Panc1 (cell line): ENCODE measurements around the gene GRK2. TPM values are rescaled to one million over a fixed set of nuclear protein-coding genes. Genes with fewer than 3 reads are reported as not detected.
A peak's percentile ranks its signal among the peaks of the same experiment; 100 is the strongest.

ENCODE experiments used
- ATAC-seq: fragments of 200-7000 bp; cut with Tn5 transposase; 2 replicates; pipeline ENCODE4 v1.9.1; 2020; ENCODE audit warnings: mild to moderate bottlenecking, moderate library complexity
- BruUV-seq: library from RNA; stranded (reverse); fragments of 400-500 nt; replicated peaks from 2 replicates; lab custom pipeline; 2021; lab: Mats Ljungman, UMichigan
- CTCF ChIA-PET: fragments of 300-600 bp; sonication (Branson Sonifier 250); formaldehyde crosslinking; loops from one replicate; lab custom pipeline; 2022; ENCODE audit warnings: antibody characterized with exemption; lab: Charles Lee
- POLR2A ChIA-PET: fragments of 300-600 bp; sonication (Branson Sonifier 250); formaldehyde crosslinking; loops from one replicate; lab custom pipeline; 2022; ENCODE audit warnings: antibody characterized with exemption; lab: Charles Lee
- DNase-seq: peaks from one replicate; pipeline ENCODE4 v3.0.0-alpha.2; 2010; ENCODE audit warnings: low read depth, low spot score
- H3K27ac ChIP-seq: 2 replicates; pipeline ENCODE4 v1.5.1; 2011; ENCODE audit warnings: mild to moderate bottlenecking, low read length, inconsistent platforms
- H3K27me3 ChIP-seq: fragments of 200-500 bp; sonication (Bioruptor generic); 2 replicates; pipeline ENCODE4 v1.6.0; 2014; ENCODE audit warnings: low read length, inconsistent platforms; ENCODE audit not compliant: control insufficient read depth, insufficient read depth
- H3K36me3 ChIP-seq: fragments of 200-500 bp; sonication (Bioruptor generic); 2 replicates; pipeline ENCODE4 v1.5.1; 2014; ENCODE audit warnings: inconsistent platforms, mild to moderate bottlenecking, low read length, moderate library complexity; ENCODE audit not compliant: control insufficient read depth, insufficient read depth
- H3K4me1 ChIP-seq: 2 replicates; pipeline ENCODE4 v1.5.1; 2011; ENCODE audit warnings: inconsistent platforms, mild to moderate bottlenecking, low read length, moderate library complexity; ENCODE audit not compliant: control insufficient read depth, insufficient read depth
- H3K4me3 ChIP-seq, 2 experiments: 2 replicates each; pipeline ENCODE4 v1.5.1; 2011 to 2012; ENCODE audit warnings: low read depth in 2 of 2, low read length in 2 of 2, mild to moderate bottlenecking in 2 of 2, inconsistent platforms in 1 of 2, moderate library complexity in 1 of 2
- H3K9me3 ChIP-seq: fragments of 200-500 bp; sonication (Bioruptor generic); 2 replicates; pipeline ENCODE4 v1.5.1; 2014; ENCODE audit warnings: low read depth, mild to moderate bottlenecking, inconsistent platforms, low read length, moderate library complexity; ENCODE audit not compliant: control insufficient read depth, insufficient read depth
- CTCF ChIP-seq: fragments of 450-650 bp; IDR thresholded peaks from 2 replicates; pipeline ENCODE4 v1.5.1; 2017; ENCODE audit warnings: mild to moderate bottlenecking
- POLR2AphosphoS5 ChIP-seq: IDR thresholded peaks from 2 replicates; pipeline ENCODE4 v1.6.1; 2012; ENCODE audit warnings: mild to moderate bottlenecking, low read depth, low read length, moderate library complexity
- REST ChIP-seq, 2 experiments: IDR thresholded peaks; 2 replicates each; pipeline ENCODE4 v1.6.1; 2011 to 2012; ENCODE audit warnings: low read depth in 2 of 2, control low read depth in 1 of 2, low read length in 1 of 2, mild to moderate bottlenecking in 1 of 2, moderate library complexity in 1 of 2; ENCODE audit not compliant: insufficient read depth in 1 of 2
- SIN3A ChIP-seq: IDR thresholded peaks from 2 replicates; pipeline ENCODE4 v1.6.1; 2012; ENCODE audit warnings: low read depth, mild to moderate bottlenecking, low read length, moderate library complexity, borderline replicate concordance; ENCODE audit not compliant: insufficient read depth
- TCF7L2 ChIP-seq: IDR thresholded peaks from 2 replicates; pipeline ENCODE4 v1.6.1; 2011; ENCODE audit warnings: mild to moderate bottlenecking, low read depth, low read length, inconsistent platforms
- in situ Hi-C: cut with HindIII; loops from 2 replicates; pipeline ENCODE4 v1.10.0; 2016; ENCODE audit warnings: low sequenced_read_pairs, low pct_unique_long_range_greater_than_20kb
- intact Hi-C: fragments of 100-400 bp; cut with micrococcal nuclease; formaldehyde crosslinking; loops from one replicate; pipeline ENCODE4 v1.10.0; 2022; ENCODE audit not compliant: unreplicated experiment
- total RNA-seq: library from RNA; stranded (reverse); gene quantifications from one replicate; pipeline ENCODE4 v1.2.1, GENCODE V29; 2021; ENCODE audit not compliant: unreplicated experiment

Gene GRK2
- total RNA-seq, 1 experiment from 2014 or later, result 103 TPM

- ATAC-seq (peak; percentile 63), DNase-seq (no peak)
- TF ChIP-seq CTCF (peak; percentile 73), TCF7L2 (no peak)
- intact Hi-C loops, result no loop called here
- Histone ChIP-seq H3K9me3 (no peaks in the 10 kb centered on the region), H3K4me1 (no peaks in the 10 kb centered on the region), H3K4me3 (no peak overlapping the region), H3K27me3 (no peaks in the 10 kb centered on the region), H3K36me3 (peaks cover 66% of the 10 kb centered on the region), H3K27ac (no peak overlapping the region)
- in situ Hi-C loops, result no loop called here
- POLR2A ChIA-PET, result interaction anchor here (0.6 kb wide), 1 partner anchor 103 kb away, joined by 11 read pairs; no protein-coding TSS in a partner anchor
- BruUV-seq, result no TSS peak
- CTCF ChIA-PET, result no interaction called here
Measured at GRCh38 chr11:67252831-67253239, 13.4 kb upstream of the GRK2 start.

GRCh38 chr11:67253872-67254624, 12.2 kb upstream of the GRK2 start:
- intact Hi-C loops (no loop called here), in situ Hi-C loops (no loop called here)
- POLR2A ChIA-PET, result interaction anchor here (0.8 kb wide), 1 partner anchor 13 kb away, joined by 3 read pairs; no protein-coding TSS in a partner anchor
- H3K4me1 ChIP-seq, result no peaks in the 10 kb centered on the region
- DNase-seq (no peak), ATAC-seq (no peak)
- no peaks in the 10 kb centered on the region for H3K9me3 ChIP-seq
- no peak overlapping the region for H3K27ac ChIP-seq
- TF ChIP-seq TCF7L2, result no peak
- TF ChIP-seq POLR2AphosphoS5, result no peak; the same call in 1 of the 2 replicates
- no peak for TF ChIP-seq CTCF
- TF ChIP-seq SIN3A, result no peak
- TF ChIP-seq REST (IDR thresholded peaks at IDR 0.05; ENCODE audit: insufficient read depth in 1 of 2, low read depth in 2 of 2, low read length in 1 of 2), result no peak
- no peaks in the 10 kb centered on the region for H3K27me3 ChIP-seq
- peaks cover 55% of the 10 kb centered on the region for H3K36me3 ChIP-seq
- no peak overlapping the region for H3K4me3 ChIP-seq
- no TSS peak for BruUV-seq
- CTCF ChIA-PET, result interaction anchor here (0.7 kb wide), 1 partner anchor 16 kb away, joined by 3 read pairs; no protein-coding TSS in a partner anchor
